MCF 10A (cell line): Measurements from ENCODE around the gene SSH2. TPM values are rescaled to one million over a fixed set of nuclear protein-coding genes. Genes with fewer than 3 reads are reported as not detected.
"Not testable (repeated sequence)": the region's sequence is repeated elsewhere in the genome, so short reads cannot be mapped to it uniquely, and the experiment has no call there.

ENCODE experiments used
- BruUV-seq: library from RNA; stranded (reverse); fragments of 400-500 nt; replicated peaks from 2 replicates; lab custom pipeline; 2021; lab: Mats Ljungman, UMichigan
- CTCF ChIA-PET: fragments of 300-600 bp; sonication (Branson Sonifier 250); formaldehyde crosslinking; extraction: SDS; loops from one replicate; lab custom pipeline; 2021; ENCODE audit warnings: antibody characterized with exemption, inconsistent platforms; lab: Yijun Ruan, JAX
- POLR2A ChIA-PET: fragments of 300-600, 350-650 bp; sonication (Branson Sonifier 250); formaldehyde crosslinking; extraction: SDS; loops from one replicate; lab custom pipeline; 2020; ENCODE audit warnings: antibody characterized with exemption, inconsistent platforms; lab: Yijun Ruan, JAX
- DNase-seq: peaks from one replicate; pipeline ENCODE4 v3.0.0-alpha.2; 2018; ENCODE audit not compliant: unreplicated experiment
- H3K27ac Mint-ChIP-seq: one replicate; pipeline ENCODE4 v1.8.0; 2022; ENCODE audit warnings: mild to moderate bottlenecking, low read depth, mixed read lengths; ENCODE audit not compliant: unreplicated experiment
- H3K27me3 Mint-ChIP-seq: one replicate; pipeline ENCODE4 v1.8.0; 2022; ENCODE audit warnings: mixed read lengths; ENCODE audit not compliant: insufficient read depth, unreplicated experiment
- H3K36me3 Mint-ChIP-seq: one replicate; pipeline ENCODE4 v1.8.0; 2022; ENCODE audit warnings: mild to moderate bottlenecking, moderate library complexity, mixed read lengths; ENCODE audit not compliant: insufficient read depth, unreplicated experiment
- H3K4me1 Mint-ChIP-seq: one replicate; pipeline ENCODE4 v1.8.0; 2022; ENCODE audit warnings: mixed read lengths; ENCODE audit not compliant: insufficient read depth, unreplicated experiment
- H3K4me3 Mint-ChIP-seq: one replicate; pipeline ENCODE4 v1.8.0; 2022; ENCODE audit warnings: mild to moderate bottlenecking, moderate library complexity, mixed read lengths; ENCODE audit not compliant: unreplicated experiment
- H3K9me3 Mint-ChIP-seq: one replicate; pipeline ENCODE4 v1.8.0; 2022; ENCODE audit warnings: mixed read lengths; ENCODE audit not compliant: unreplicated experiment
- CTCF ChIP-seq: fragments of 200-600 bp; IDR thresholded peaks from one replicate; pipeline ENCODE4 v1.8.0; 2022; ENCODE audit warnings: antibody characterized with exemption, mild to moderate bottlenecking; ENCODE audit not compliant: unreplicated experiment
- intact Hi-C: fragments of 100-400 bp; cut with micrococcal nuclease; formaldehyde crosslinking; loops from 2 replicates; pipeline ENCODE4 v1.14.1; 2022
- total RNA-seq: library from RNA; stranded (reverse); gene quantifications from 2 replicates; pipeline ENCODE4 v1.2.3, GENCODE V29; 2022

Gene SSH2
- total RNA-seq, 1 experiment from 2014 or later: 21.9 TPM

- no TSS peak for BruUV-seq
- ChIA-PET CTCF (interaction anchor here (0.7 to 4.1 kb wide), 16 partner anchors 11 to 468 kb away, joined by 3 to 52 read pairs (median 5); partner anchors contain the start of gene SSH2), POLR2A (interaction anchor here (0.6 to 2.6 kb wide), 6 partner anchors 12 to 64 kb away, joined by 3 to 14 read pairs (median 4); no protein-coding TSS in a partner anchor)
- Mint-ChIP-seq H3K36me3 (peaks cover 9% of the 10 kb centered on the region), H3K4me3 (no peak overlapping the region), H3K9me3 (no peaks in the 10 kb centered on the region), H3K4me1 (no peaks in the 10 kb centered on the region), H3K27ac (no peak overlapping the region), H3K27me3 (no peaks in the 10 kb centered on the region)
- TF ChIP-seq CTCF: no peak
- no peak for DNase-seq
- intact Hi-C loops: no loop called here
Observed at GRCh38 chr17:29866746-29867404, 63.2 kb downstream of the SSH2 start.

DNA sequence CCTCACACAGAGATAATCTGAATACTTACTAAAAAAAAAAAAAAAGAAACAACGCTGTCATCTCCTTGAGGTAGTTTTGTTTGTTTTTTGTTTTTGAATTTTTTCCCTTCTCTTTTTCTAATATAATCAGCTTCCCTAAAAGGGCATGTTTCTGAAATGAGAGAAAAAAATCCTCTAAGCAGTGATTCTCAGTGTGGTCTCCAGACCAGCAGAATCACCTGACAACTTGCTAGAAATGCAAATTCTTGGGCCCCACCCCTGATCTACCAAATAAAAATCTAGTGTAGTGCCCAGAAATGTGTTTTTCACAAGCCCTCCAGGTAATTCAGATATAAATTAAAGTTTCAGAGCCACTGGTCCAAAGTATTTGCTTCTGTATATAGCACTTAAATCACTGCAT is 65.4 kb downstream of the SSH2 start:
- intact Hi-C loops: no loop called here

DNA sequence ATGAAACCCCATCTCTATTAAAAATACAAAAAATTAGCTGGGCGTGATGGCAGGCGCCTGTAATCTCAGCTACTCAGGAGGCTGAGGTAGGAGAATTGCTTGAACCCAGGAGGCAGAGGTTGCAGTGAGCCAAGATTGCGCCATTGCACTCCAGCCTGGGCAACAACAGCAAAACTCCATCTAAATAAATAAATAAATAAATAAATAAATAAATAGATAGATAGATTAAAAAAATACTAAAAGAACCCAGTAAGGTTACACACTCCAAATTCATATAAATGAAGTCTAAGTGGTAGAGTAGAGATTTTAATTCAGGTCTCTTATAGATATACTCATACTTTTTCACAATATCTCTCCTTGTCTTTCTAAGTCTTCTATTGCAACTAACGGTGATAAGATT is 65.9 kb downstream of the SSH2 start:
- CTCF ChIA-PET: not testable (repeated sequence)

More for the DNA sequence above, 65.4 kb downstream of the SSH2 start:
- BruUV-seq: no TSS peak
- Mint-ChIP-seq H3K36me3 (peaks cover 9% of the 10 kb centered on the region), H3K4me1 (no peaks in the 10 kb centered on the region), H3K27me3 (no peaks in the 10 kb centered on the region), H3K27ac (no peak overlapping the region), H3K9me3 (no peaks in the 10 kb centered on the region), H3K4me3 (no peak overlapping the region)
- POLR2A ChIA-PET: interaction anchor here (2.3 kb wide), 1 partner anchor 66 kb away, joined by 6 read pairs; the partner anchor contains the start of gene SSH2
- TF ChIP-seq CTCF: no peak
- CTCF ChIA-PET: no interaction called here
- DNase-seq: no peak

DNA sequence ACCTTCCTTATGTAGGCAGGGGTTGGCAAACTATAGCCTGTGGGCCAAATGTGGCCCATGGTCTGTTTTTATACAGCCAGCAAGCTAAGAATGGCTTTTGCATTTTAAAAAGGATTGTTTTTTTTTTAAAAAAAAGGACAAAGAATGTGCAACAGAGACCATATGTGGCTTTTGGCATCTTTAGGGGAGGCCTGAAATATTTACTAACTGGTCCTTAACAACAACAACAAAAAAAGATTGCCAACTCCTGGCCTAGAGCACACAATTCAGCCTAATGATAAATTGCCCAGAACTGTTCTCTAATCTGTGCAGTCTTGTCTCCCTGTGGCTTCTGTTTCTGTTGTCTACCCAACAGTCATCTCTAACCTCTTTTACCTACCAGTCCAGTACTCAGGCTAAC is 67.1 kb downstream of the SSH2 start:
- H3K4me3 Mint-ChIP-seq: no peak overlapping the region
- DNase-seq: no peak
- CTCF ChIA-PET: interaction anchor here (0.5 to 0.6 kb wide), 2 partner anchors 56 to 265 kb away, joined by 4 read pairs; no protein-coding TSS in a partner anchor
- H3K27ac Mint-ChIP-seq: no peak overlapping the region
- TF ChIP-seq CTCF: no peak
- no peaks in the 10 kb centered on the region for H3K4me1 Mint-ChIP-seq
- POLR2A ChIA-PET: interaction anchor here (1.1 to 2.3 kb wide), 3 partner anchors 8 to 67 kb away, joined by 3 to 6 read pairs (median 5); partner anchors contain the start of gene SSH2
- no TSS peak for BruUV-seq
- H3K27me3 Mint-ChIP-seq: no peaks in the 10 kb centered on the region
- intact Hi-C loops: no loop called here
- H3K9me3 Mint-ChIP-seq: no peaks in the 10 kb centered on the region
- H3K36me3 Mint-ChIP-seq: peaks cover under 1% of the 10 kb centered on the region

More for the DNA sequence above, 65.9 kb downstream of the SSH2 start:
- H3K27me3 Mint-ChIP-seq, BruUV-seq, H3K9me3 Mint-ChIP-seq, H3K27ac Mint-ChIP-seq, H3K36me3 Mint-ChIP-seq, H3K4me1 Mint-ChIP-seq, H3K4me3 Mint-ChIP-seq, DNase-seq, intact Hi-C loops: not testable (repeated sequence)
- POLR2A ChIA-PET: interaction anchor here (2.3 kb wide), 1 partner anchor 66 kb away, joined by 6 read pairs; the partner anchor contains the start of gene SSH2
